Eye (tissue), 1 donor: ENCODE data around the gene PSMA3.
A peak's percentile ranks its signal among the peaks of the same experiment; 100 is the strongest.

ENCODE experiments used
- DNase-seq: peaks from one replicate; pipeline ENCODE4 v3.0.0-alpha.2; 2015

Gene PSMA3

GRCh38 chr14:58299401-58300330, 55.0 kb downstream of the PSMA3 start:
- peak; percentile 70 for DNase-seq

GRCh38 chr14:58301416-58301815, 56.8 kb downstream of the PSMA3 start:
- DNase-seq: no peak

GRCh38 chr14:58305730-58306129, 61.1 kb downstream of the PSMA3 start:
- DNase-seq: no peak

DNA sequence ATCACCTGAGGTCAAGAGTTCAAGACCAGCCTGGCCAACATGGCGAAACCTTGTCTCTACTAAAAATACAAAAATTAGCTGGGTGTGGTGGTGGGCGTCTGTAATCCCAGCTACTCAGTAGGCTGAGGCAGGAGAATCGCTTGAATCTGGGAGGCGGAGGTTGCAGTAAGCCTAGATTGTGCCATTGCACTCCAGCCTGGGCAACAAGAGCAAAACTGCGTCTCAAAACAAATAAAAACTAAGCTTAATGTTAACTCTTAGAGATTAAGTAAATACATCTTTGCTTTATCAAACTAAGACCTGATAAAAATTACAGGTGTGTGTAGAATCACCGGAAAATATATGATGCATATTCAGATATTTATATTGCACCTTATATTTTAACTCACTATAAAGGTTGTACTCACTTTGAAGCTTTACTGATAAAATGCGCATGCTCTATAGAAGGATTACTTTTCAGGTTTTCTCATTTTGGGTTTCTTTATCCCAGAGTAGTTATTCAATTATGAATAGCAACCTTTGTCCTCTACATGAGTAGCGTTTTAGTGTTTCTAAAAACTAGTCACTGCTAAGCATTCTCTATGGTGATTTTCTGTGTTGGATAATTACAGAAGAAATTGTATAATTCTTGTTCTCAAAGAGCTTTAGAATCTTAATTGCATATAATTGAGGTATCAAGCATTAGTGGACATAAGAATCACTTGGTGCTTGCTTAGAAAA, 63.1 kb downstream of the PSMA3 start:
- DNase-seq: no peak

- DNase-seq: no peak
Measured at GRCh38 chr14:58309086-58309485, 64.4 kb downstream of the PSMA3 start.

DNA sequence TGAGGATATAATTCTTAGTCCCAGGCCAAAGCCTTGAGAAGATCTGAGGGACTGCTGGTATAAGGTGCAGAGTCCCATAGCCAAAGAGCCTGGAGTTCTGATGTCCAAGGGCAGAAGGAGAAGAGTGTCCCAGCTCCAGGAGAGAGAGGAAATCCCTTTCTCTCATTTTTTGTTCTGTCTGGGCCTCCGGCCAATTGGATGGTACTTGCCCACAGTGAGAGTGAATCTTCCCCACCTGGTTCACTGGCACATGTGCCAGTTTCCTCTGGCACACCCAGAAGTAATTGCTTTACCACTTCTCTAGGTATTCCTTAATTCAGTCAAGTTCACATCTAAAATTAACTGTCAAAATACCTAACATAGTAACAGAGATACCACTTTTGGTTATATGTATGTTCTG, 69.1 kb downstream of the PSMA3 start:
- DNase-seq: no peak

GRCh38 chr14:58315606-58316005, 71.0 kb downstream of the PSMA3 start:
- no peak for DNase-seq
